B cell (primary cell): ENCODE results near the gene SLC39A13. TPM values are rescaled to one million over a fixed set of nuclear protein-coding genes. Genes with fewer than 3 reads are reported as not detected.
A peak's percentile ranks its signal among the peaks of the same experiment; 100 is the strongest.

ENCODE experiments used
- ATAC-seq: fragments of 200-7000 bp; cut with Tn5 transposase; one replicate; pipeline ENCODE4 v1.10.0; 2021; ENCODE audit warnings: low read depth, mild to moderate bottlenecking, moderate number of reproducible peaks, moderate library complexity
- CTCF ChIA-PET: fragments of 350-600 bp; sonication (Branson Sonifier 250); formaldehyde crosslinking; loops from one replicate; lab custom pipeline; 2021; ENCODE audit warnings: antibody characterized with exemption, inconsistent platforms; lab: Charles Lee
- POLR2A ChIA-PET: fragments of 350-600 bp; sonication (Branson Sonifier 250); formaldehyde crosslinking; loops from one replicate; lab custom pipeline; 2021; ENCODE audit warnings: antibody characterized with exemption; lab: Charles Lee
- DNase-seq: peaks from one replicate; pipeline ENCODE4 v3.0.0; 2013
- H2AFZ ChIP-seq: 2 replicates; pipeline ENCODE4 v1.6.1; 2012; ENCODE audit warnings: mild to moderate bottlenecking, low read depth, low read length; ENCODE audit not compliant: insufficient read depth, poor library complexity, severe bottlenecking
- H3K27ac ChIP-seq, 2 donors: 1 replicate in 1 of 2; 2 replicates in 1 of 2; pipeline ENCODE4 v1.5.1; 2012 to 2013; ENCODE audit warnings: low read length in 2 of 2, mild to moderate bottlenecking in 2 of 2, moderate library complexity in 1 of 2
- H3K27me3 ChIP-seq, 4 experiments: fragments of 200-600 bp in 1 of 4; sonication (generic) in 1 of 4; replicated peaks in 1 of 4; 1 replicate in 2 of 4; 2 replicates in 2 of 4; pipeline versions ENCODE4 v1.6.1 to v1.7.0; 2013 to 2016; ENCODE audit warnings: low read length in 3 of 4, mild to moderate bottlenecking in 2 of 4, mixed read lengths in 1 of 4, moderate library complexity in 1 of 4; ENCODE audit not compliant: insufficient read depth in 4 of 4, control insufficient read depth in 3 of 4; ENCODE audit errors: control extremely low read depth in 1 of 4
- H3K36me3 ChIP-seq, 2 experiments: replicated peaks in 1 of 2; 1 replicate in 1 of 2; 2 replicates in 1 of 2; pipeline versions ENCODE4 v1.6.1 to v1.7.1; 2013; ENCODE audit warnings: low read length in 1 of 2; ENCODE audit not compliant: insufficient read depth in 2 of 2, control insufficient read depth in 1 of 2; ENCODE audit errors: control extremely low read depth in 1 of 2, extremely low read depth in 1 of 2
- H3K4me1 ChIP-seq, 2 donors: fragments of 200-600 bp in 1 of 2; sonication (generic) in 1 of 2; 1 replicate in 1 of 2; 2 replicates in 1 of 2; pipeline versions ENCODE4 v1.5.1 to v1.6.1; 2013 to 2017; ENCODE audit warnings: low read length in 2 of 2; ENCODE audit not compliant: control insufficient read depth in 2 of 2, insufficient read depth in 2 of 2
- H3K4me2 ChIP-seq: replicated peaks from 2 replicates; pipeline ENCODE3; 2012; ENCODE audit warnings: mild to moderate bottlenecking, low read depth, low read length; ENCODE audit not compliant: poor library complexity, severe bottlenecking
- H3K4me3 ChIP-seq, 5 experiments: fragments of 200-600 bp in 1 of 5; sonication (generic) in 1 of 5; 1 replicate in 3 of 5; 2 replicates in 2 of 5; pipeline versions ENCODE4 v1.5.1 to v1.7.0; 2011 to 2016; ENCODE audit warnings: low read length in 4 of 5, mild to moderate bottlenecking in 4 of 5, low read depth in 2 of 5, control low read depth in 1 of 5, moderate library complexity in 1 of 5; ENCODE audit not compliant: insufficient read depth in 1 of 5; ENCODE audit errors: control extremely low read depth in 1 of 5, extremely low read depth in 1 of 5
- H3K79me2 ChIP-seq: fragments of 200-600 bp; sonication (generic); one replicate; pipeline ENCODE4 v1.6.0; 2016; ENCODE audit warnings: low read length; ENCODE audit not compliant: control insufficient read depth, insufficient read depth
- H3K9ac ChIP-seq: fragments of 200-600 bp; sonication (generic); 2 replicates; pipeline ENCODE4 v1.6.1; 2017; ENCODE audit warnings: mild to moderate bottlenecking, low read length, moderate library complexity
- H3K9me3 ChIP-seq, 3 donors: one replicate each; pipeline versions ENCODE4 v1.6.1 to v1.7.1; 2013; ENCODE audit warnings: low read length in 2 of 3; ENCODE audit not compliant: control insufficient read depth in 2 of 3, insufficient read depth in 1 of 3; ENCODE audit errors: control extremely low read depth in 1 of 3
- H4K20me1 ChIP-seq: 2 replicates; pipeline ENCODE4 v1.6.0; 2012; ENCODE audit warnings: mild to moderate bottlenecking, low read length; ENCODE audit not compliant: insufficient read depth, control insufficient read depth, poor library complexity, severe bottlenecking
- H3K27ac Mint-ChIP-seq: one replicate; pipeline ENCODE4 v1.8.0; 2021; ENCODE audit warnings: mixed read lengths
- H3K27me3 Mint-ChIP-seq: one replicate; pipeline ENCODE4 v1.8.0; 2021; ENCODE audit warnings: mixed read lengths
- H3K4me1 Mint-ChIP-seq: one replicate; pipeline ENCODE4 v1.8.0; 2021; ENCODE audit warnings: mixed read lengths
- H3K4me3 Mint-ChIP-seq: one replicate; pipeline ENCODE4 v1.8.0; 2021; ENCODE audit warnings: mixed read lengths
- H3K9me3 Mint-ChIP-seq: one replicate; pipeline ENCODE4 v1.8.0; 2022; ENCODE audit warnings: mixed read lengths; ENCODE audit not compliant: insufficient read depth
- CTCF ChIP-seq: fragments of 200-600 bp; IDR thresholded peaks from one replicate; pipeline ENCODE4 v1.8.0; 2022; ENCODE audit warnings: antibody characterized with exemption, mild to moderate bottlenecking
- EZH2 ChIP-seq: IDR thresholded peaks from 2 replicates; pipeline ENCODE4 v1.6.1; 2012; ENCODE audit warnings: borderline replicate concordance, low read depth, mild to moderate bottlenecking, moderate library complexity, low read length; ENCODE audit not compliant: insufficient read depth, poor library complexity, severe bottlenecking
- WGBS: methylation state at CpG from one replicate; pipeline ENCODE4 v1.1.5; 2013; ENCODE audit warnings: missing lambda C conversion rate; ENCODE audit not compliant: insufficient coverage; 5-methylcytosine and 5-hydroxymethylcytosine counted together
- intact Hi-C: fragments of 100-400 bp; cut with micrococcal nuclease; formaldehyde crosslinking; loops from one replicate; pipeline ENCODE4 v1.10.0; 2022
- polyA plus RNA-seq: library from polyadenylated mRNA; depleted of rRNA; stranded (reverse); fragments of >200 nt; gene quantifications from 2 replicates; pipeline ENCODE4 v1.2.3, GENCODE V29; 2012
- total RNA-seq, 2 donors: library from RNA; stranded (reverse); fragments of 120-200 nt in 1 of 2; gene quantifications; 1 replicate in 1 of 2; 2 replicates in 1 of 2; pipeline versions ENCODE4 v1.2.3 to v1.2.4, GENCODE V29; 2013 to 2022

Gene SLC39A13
- total and polyA plus RNA-seq, 2 donors (not counting 1 experiment from before 2014, with no cell fraction given), result 33.0 to 55.7 TPM

GRCh38 chr11:47372422-47372821 lies 36.0 kb upstream of the SLC39A13 start:
- Histone ChIP-seq H3K27me3 (no peaks in the 10 kb centered on the region), H2AFZ (no peak overlapping the region), H3K27ac (no peak overlapping the region), H3K9ac (no peak overlapping the region), H3K36me3 (peaks cover 2 to 59% of the 10 kb centered on the region in 2 experiments), H3K9me3 (no peaks in the 10 kb centered on the region), H3K4me1 (peaks cover 33 to 38% of the 10 kb centered on the region in 2 donors), H3K4me3 (no peak overlapping the region), H3K4me2 (no peak overlapping the region), H3K79me2 (peaks cover 100% of the 10 kb centered on the region), H4K20me1 (peaks cover 67% of the 10 kb centered on the region)
- peaks cover 52% of the 10 kb centered on the region for H3K4me1 Mint-ChIP-seq
- ChIA-PET POLR2A (no interaction called here), CTCF (interaction anchor here (1.0 to 7.3 kb wide), 9 partner anchors 20 to 220 kb away, joined by 3 to 345 read pairs (median 4); partner anchors contain the start of genes PSMC3 and SLC39A13)
- H3K4me3 Mint-ChIP-seq, result no peak overlapping the region
- DNase-seq (no peak), ATAC-seq (no peak)
- H3K9me3 Mint-ChIP-seq, result no peaks in the 10 kb centered on the region
- intact Hi-C loops, result loop anchor here (10.0 kb wide), 1 partner anchor 48 kb away; no protein-coding TSS in a partner anchor
- peak overlapping the region; percentile 53 for H3K27ac Mint-ChIP-seq
- 100% methylated on average over 3 of the region's 7 CpGs for WGBS
- no peak for TF ChIP-seq CTCF
- TF ChIP-seq EZH2, result no peak
- H3K27me3 Mint-ChIP-seq, result no peaks in the 10 kb centered on the region
